H9 (cell line): ENCODE results near the gene GRID1. TPM values are rescaled to one million over a fixed set of nuclear protein-coding genes. Genes with fewer than 3 reads are reported as not detected.

Experiments
- DNase-seq: peaks from one replicate; pipeline ENCODE4 v3.0.0-alpha.2; 2017
- H2AFZ ChIP-seq: one replicate; pipeline ENCODE4 v1.6.1; 2013; ENCODE audit warnings: mild to moderate bottlenecking, low read length, control low read depth, moderate library complexity
- H2AK5ac ChIP-seq: 2 replicates; pipeline ENCODE4 v1.6.1; 2013; ENCODE audit warnings: low read length, control low read depth, mixed read lengths; ENCODE audit not compliant: insufficient read length
- H2BK120ac ChIP-seq: one replicate; pipeline ENCODE4 v1.6.1; 2013; ENCODE audit warnings: low read depth, mild to moderate bottlenecking, low read length, control low read depth, inconsistent platforms; ENCODE audit not compliant: poor library complexity, severe bottlenecking
- H2BK12ac ChIP-seq: 2 replicates; pipeline ENCODE4 v1.6.1; 2013; ENCODE audit warnings: low read length, control low read depth, mixed read lengths, low read depth; ENCODE audit not compliant: insufficient read length
- H2BK15ac ChIP-seq: 2 replicates; pipeline ENCODE4 v1.6.1; 2013; ENCODE audit warnings: low read depth, low read length, control low read depth
- H2BK20ac ChIP-seq: one replicate; pipeline ENCODE4 v1.6.1; 2013; ENCODE audit warnings: low read depth, mild to moderate bottlenecking, low read length, control low read depth, inconsistent platforms; ENCODE audit not compliant: poor library complexity, severe bottlenecking
- H2BK5ac ChIP-seq: 2 replicates; pipeline ENCODE4 v1.6.1; 2013; ENCODE audit warnings: low read length, control low read depth, mixed read lengths; ENCODE audit not compliant: insufficient read length
- H3K14ac ChIP-seq: 2 replicates; pipeline ENCODE4 v1.6.1; 2013; ENCODE audit warnings: low read length, control low read depth; ENCODE audit not compliant: insufficient read depth
- H3K18ac ChIP-seq: 2 replicates; pipeline ENCODE4 v1.6.1; 2013; ENCODE audit warnings: low read depth, mild to moderate bottlenecking, mixed read lengths, low read length, control low read depth; ENCODE audit not compliant: insufficient read length
- H3K23ac ChIP-seq: 2 replicates; pipeline ENCODE4 v1.6.1; 2013; ENCODE audit warnings: low read length, control low read depth, mixed read lengths, low read depth; ENCODE audit not compliant: insufficient read length
- H3K23me2 ChIP-seq: 2 replicates; pipeline ENCODE4 v1.6.1; 2013; ENCODE audit warnings: low read depth, mild to moderate bottlenecking, mixed read lengths, low read length, control low read depth; ENCODE audit not compliant: insufficient read length, poor library complexity, severe bottlenecking
- H3K27ac ChIP-seq: 2 replicates; pipeline ENCODE4 v1.5.1; 2013; ENCODE audit warnings: low read length, control low read depth, mixed read lengths, low read depth; ENCODE audit not compliant: insufficient read length
- H3K27me3 ChIP-seq: 2 replicates; pipeline ENCODE4 v1.6.1; 2013; ENCODE audit warnings: low read length, control low read depth, inconsistent platforms; ENCODE audit not compliant: insufficient read depth
- H3K4ac ChIP-seq: 2 replicates; pipeline ENCODE4 v1.6.1; 2013; ENCODE audit warnings: low read depth, mild to moderate bottlenecking, control low read depth, inconsistent platforms, low read length, moderate library complexity
- H3K4me1 ChIP-seq: 2 replicates; pipeline ENCODE4 v1.6.1; 2013; ENCODE audit warnings: low read length, control low read depth, inconsistent platforms; ENCODE audit not compliant: insufficient read depth
- H3K4me2 ChIP-seq: 2 replicates; pipeline ENCODE4 v1.6.1; 2013; ENCODE audit warnings: low read length, control low read depth, mixed read lengths; ENCODE audit not compliant: insufficient read length, insufficient read depth
- H3K56ac ChIP-seq: 2 replicates; pipeline ENCODE4 v1.6.1; 2013; ENCODE audit warnings: low read depth, mild to moderate bottlenecking, mixed read lengths, low read length, control low read depth; ENCODE audit not compliant: insufficient read length
- H3K79me1 ChIP-seq: 2 replicates; pipeline ENCODE4 v1.6.1; 2013; ENCODE audit warnings: low read depth, mild to moderate bottlenecking, moderate library complexity, low read length, control low read depth, inconsistent platforms; ENCODE audit not compliant: insufficient read depth, poor library complexity, severe bottlenecking
- H3K79me2 ChIP-seq: 2 replicates; pipeline ENCODE4 v1.6.1; 2013; ENCODE audit warnings: low read length, control low read depth, inconsistent platforms; ENCODE audit not compliant: insufficient read depth
- H3K9ac ChIP-seq: 2 replicates; pipeline ENCODE4 v1.6.1; 2013; ENCODE audit warnings: low read length, control low read depth, mixed read lengths; ENCODE audit not compliant: insufficient read length; ENCODE audit errors: extremely low read depth
- H3K9me3 ChIP-seq: one replicate; pipeline ENCODE4 v1.6.1; 2013; ENCODE audit warnings: low read depth, low read length, inconsistent platforms; ENCODE audit not compliant: control insufficient read depth
- H3T11ph ChIP-seq: one replicate; pipeline ENCODE4 v1.6.1; 2013; ENCODE audit warnings: mild to moderate bottlenecking, low read length, control low read depth, inconsistent platforms
- H4K20me1 ChIP-seq: one replicate; pipeline ENCODE4 v1.6.1; 2013; ENCODE audit not compliant: control insufficient read depth, insufficient read length, insufficient read depth
- H4K5ac ChIP-seq: 2 replicates; pipeline ENCODE4 v1.6.1; 2013; ENCODE audit warnings: low read depth, mild to moderate bottlenecking, mixed read lengths, low read length, control low read depth; ENCODE audit not compliant: insufficient read length
- H4K8ac ChIP-seq: replicated peaks from 2 replicates; pipeline ENCODE4 v1.6.1; 2013; ENCODE audit warnings: low read length, control low read depth, mixed read lengths, low read depth; ENCODE audit not compliant: insufficient read length
- H4K91ac ChIP-seq: 2 replicates; pipeline ENCODE4 v1.6.1; 2013; ENCODE audit warnings: low read depth, mild to moderate bottlenecking, moderate library complexity, mixed read lengths, low read length, control low read depth; ENCODE audit not compliant: insufficient read length
- H3K27ac Mint-ChIP-seq, 3 experiments: 2 replicates in 2 of 3; 3 replicates in 1 of 3; pipeline ENCODE4 v1.8.0; 2020 to 2021; ENCODE audit warnings: mixed read lengths in 3 of 3, mild to moderate bottlenecking in 1 of 3, moderate library complexity in 1 of 3
- H3K27me3 Mint-ChIP-seq: 2 replicates; pipeline ENCODE4 v1.8.0; 2021; ENCODE audit warnings: low read depth, mild to moderate bottlenecking, moderate library complexity, mixed read lengths
- H3K36me3 Mint-ChIP-seq, 3 experiments: 2 replicates in 2 of 3; 3 replicates in 1 of 3; pipeline ENCODE4 v1.8.0; 2020 to 2021; ENCODE audit warnings: low read depth in 3 of 3, mixed read lengths in 3 of 3; ENCODE audit not compliant: insufficient read depth in 1 of 3
- H3K4me1 Mint-ChIP-seq, 2 experiments: 2 replicates each; pipeline ENCODE4 v1.8.0; 2020; ENCODE audit warnings: mixed read lengths in 2 of 2
- H3K4me3 Mint-ChIP-seq, 2 experiments: 2 replicates in 1 of 2; 3 replicates in 1 of 2; pipeline ENCODE4 v1.8.0; 2020 to 2021; ENCODE audit warnings: mild to moderate bottlenecking in 2 of 2, mixed read lengths in 2 of 2, moderate library complexity in 1 of 2
- H3K9me3 Mint-ChIP-seq, 2 experiments: 2 replicates in 1 of 2; 3 replicates in 1 of 2; pipeline ENCODE4 v1.8.0; 2020; ENCODE audit warnings: mild to moderate bottlenecking in 2 of 2, mixed read lengths in 2 of 2, moderate library complexity in 1 of 2
- CTCF ChIP-seq: fragments of 200-600 bp; sonication (generic); conservative IDR thresholded peaks from 3 replicates; pipeline ENCODE4 v1.8.0; 2021; ENCODE audit warnings: antibody characterized with exemption, mild to moderate bottlenecking
- WGBS: extraction: QIAGEN DNeasy Blood & Tissue Kit; methylation state at CpG from one replicate; pipeline ENCODE4 v1.1.7; 2013; ENCODE audit warnings: missing lambda C conversion rate, low lambda C conversion rate, mixed read lengths; ENCODE audit not compliant: insufficient read length; ENCODE audit errors: extremely low coverage; 5-methylcytosine and 5-hydroxymethylcytosine counted together
- total RNA-seq: library from RNA; stranded (reverse); gene quantifications from 2 replicates; pipeline ENCODE4 v1.2.1, GENCODE V29; 2021

The GRID1 gene
- total RNA-seq, 1 experiment from 2014 or later: 0.35 TPM

- Histone ChIP-seq H3K4me2 (no peak overlapping the region), H3K23me2 (no peaks in the 10 kb centered on the region), H3K23ac (no peak overlapping the region), H2BK120ac (no peak overlapping the region), H4K20me1 (no peaks in the 10 kb centered on the region), H4K8ac (no peak overlapping the region), H2BK15ac (no peak overlapping the region), H2BK12ac (no peak overlapping the region), H3K27me3 (no peaks in the 10 kb centered on the region), H4K91ac (no peak overlapping the region), H4K5ac (no peak overlapping the region), H3K18ac (no peak overlapping the region), H3K79me1 (no peaks in the 10 kb centered on the region), H3K56ac (no peak overlapping the region), H3K27ac (no peak overlapping the region), H2BK20ac (no peak overlapping the region), H3K4me1 (no peaks in the 10 kb centered on the region), H3T11ph (no peak overlapping the region), H2BK5ac (no peak overlapping the region), H3K79me2 (no peaks in the 10 kb centered on the region), H3K9me3 (no peaks in the 10 kb centered on the region), H3K4ac (no peak overlapping the region), H2AFZ (no peak overlapping the region), H2AK5ac (no peak overlapping the region), H3K14ac (no peak overlapping the region), H3K9ac (no peak overlapping the region)
- no peak overlapping the region for H3K27ac Mint-ChIP-seq
- H3K9me3 Mint-ChIP-seq: no peaks in the 10 kb centered on the region; a peak in 1 of 5 replicates
- no peaks in the 10 kb centered on the region; a peak in 1 of 7 replicates for H3K36me3 Mint-ChIP-seq
- TF ChIP-seq CTCF: no peak
- no CpG with 5 or more reads among the region's 5 CpGs for WGBS
- peaks cover 2% of the 10 kb centered on the region for H3K27me3 Mint-ChIP-seq
- H3K4me1 Mint-ChIP-seq: peaks cover 10 to 11% of the 10 kb centered on the region in 2 experiments
- no peak overlapping the region for H3K4me3 Mint-ChIP-seq
- no peak for DNase-seq
These were observed 292.3 kb downstream of the GRID1 start for GRCh38 chr10:86074294-86074693.
